Activated T-cell treated with anti-CD3 and anti-CD28 coated beads, Interleukin-2, amount 50 U/mL, for 72 hours (primary cell): ENCODE measurements around the gene COPS6. TPM values are rescaled to one million over a fixed set of nuclear protein-coding genes. Genes with fewer than 3 reads are reported as not detected.

Experiments
- ATAC-seq, 2 donors: fragments of 150-1000 bp; cut with Tn5 transposase; replicated peaks in 1 of 2; 2 replicates each; pipeline ENCODE4 v1.10.0; 2021; ENCODE audit warnings: moderate library complexity in 2 of 2, mild to moderate bottlenecking in 1 of 2
- DNase-seq, 2 donors: peaks; one replicate each; pipeline ENCODE4 v3.0.0; 2021 to 2022; ENCODE audit warnings: mixed read lengths in 1 of 2
- H3K27ac Mint-ChIP-seq: one replicate; pipeline ENCODE4 v1.8.0; 2022; ENCODE audit warnings: mild to moderate bottlenecking, moderate library complexity, mixed read lengths
- H3K27me3 Mint-ChIP-seq: one replicate; pipeline ENCODE4 v1.8.0; 2022; ENCODE audit warnings: low read depth, mixed read lengths
- H3K36me3 Mint-ChIP-seq, 2 donors: one replicate each; pipeline ENCODE4 v1.8.0; 2022; ENCODE audit warnings: mixed read lengths in 2 of 2, mild to moderate bottlenecking in 1 of 2; ENCODE audit not compliant: insufficient read depth in 2 of 2
- H3K4me1 Mint-ChIP-seq: one replicate; pipeline ENCODE4 v1.8.0; 2022; ENCODE audit warnings: low read depth, mixed read lengths
- H3K4me3 Mint-ChIP-seq, 2 donors: one replicate each; pipeline ENCODE4 v1.8.0; 2022; ENCODE audit warnings: mild to moderate bottlenecking in 2 of 2, mixed read lengths in 2 of 2, moderate library complexity in 2 of 2
- H3K9me3 Mint-ChIP-seq, 2 donors: one replicate each; pipeline ENCODE4 v1.8.0; 2022; ENCODE audit warnings: mixed read lengths in 2 of 2
- total RNA-seq, 2 donors: library from RNA; stranded (reverse); gene quantifications; one replicate each; pipeline ENCODE4 v1.2.3, GENCODE V29; 2022

The COPS6 gene
- 10 to 100 TPM; 43.7 to 45.4 TPM for total RNA-seq

DNA sequence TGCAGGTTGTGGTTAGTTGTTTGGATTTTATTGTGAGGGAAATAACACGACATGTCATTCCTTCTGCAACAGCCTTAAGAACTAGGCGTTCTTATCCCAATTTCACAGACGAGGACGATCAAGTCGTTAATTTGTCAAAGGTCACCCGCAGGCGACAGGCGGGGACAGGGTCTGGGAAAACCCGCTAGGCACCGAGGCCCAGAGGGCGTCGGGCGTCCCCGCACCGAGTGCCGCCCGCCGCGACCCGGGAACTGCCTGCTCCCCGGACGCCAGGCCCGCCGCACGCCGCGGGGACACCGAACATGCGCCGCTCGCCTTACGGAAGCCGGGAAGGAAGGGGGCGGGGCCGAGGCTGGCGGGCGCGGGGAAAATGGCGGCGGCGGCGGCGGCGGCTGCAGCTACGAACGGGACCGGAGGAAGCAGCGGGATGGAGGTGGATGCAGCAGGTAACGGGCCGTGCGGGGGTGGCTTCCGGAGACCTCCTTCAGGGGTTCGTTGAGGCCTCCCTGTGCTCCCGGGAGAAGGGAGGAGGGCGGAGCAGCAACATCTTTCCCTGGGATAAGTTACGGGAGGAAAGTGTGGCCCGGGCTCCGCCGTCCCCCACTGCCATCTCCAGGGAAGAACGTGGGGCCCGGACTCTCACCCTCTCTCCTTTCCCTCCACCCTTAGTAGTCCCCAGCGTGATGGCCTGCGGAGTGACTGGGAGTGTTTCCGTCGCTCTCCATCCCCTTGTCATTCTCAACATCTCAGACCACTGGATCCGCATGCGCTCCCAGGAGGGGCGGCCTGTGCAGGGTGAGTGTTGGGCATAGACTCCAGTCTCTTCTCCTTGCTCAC is at the start of gene COPS6:
Gene COPS6, plus strand, starts transcription at position 349 of the 837 bp plus-strand sequence. Its CDS starts 22 bp downstream, at position 371.
- Mint-ChIP-seq H3K4me3 (peak within 1 kb of the TSS; percentile 82 to 91), H3K27ac (peak within 1 kb of the TSS; percentile 94), H3K9me3 (no peaks in the 10 kb centered on the region), H3K4me1 (peaks cover 44% of the 10 kb centered on the region), H3K36me3 (peaks cover 3 to 10% of the 10 kb centered on the region in 2 donors), H3K27me3 (no peaks in the 10 kb centered on the region)
- ATAC-seq (peak; percentile 58 to 81), DNase-seq (peak; percentile 92 to 93)

- Mint-ChIP-seq H3K9me3 (no peaks in the 10 kb centered on the region), H3K27ac (no peak overlapping the region), H3K27me3 (no peaks in the 10 kb centered on the region), H3K4me1 (peaks cover 23% of the 10 kb centered on the region), H3K4me3 (no peak overlapping the region), H3K36me3 (peaks cover 0 to 11% of the 10 kb centered on the region in 2 donors)
- ATAC-seq, result no peak
- DNase-seq, result no peak
These were observed 48.2 kb upstream of the COPS6 start for GRCh38 chr7:100040575-100040974.

GRCh38 chr7:100044718-100045117 is 44.1 kb upstream of the COPS6 start:
- Mint-ChIP-seq H3K4me3 (no peak overlapping the region), H3K9me3 (no peaks in the 10 kb centered on the region), H3K27ac (no peak overlapping the region), H3K36me3 (peaks cover 0 to under 1% of the 10 kb centered on the region in 2 donors), H3K27me3 (no peaks in the 10 kb centered on the region), H3K4me1 (peaks cover 23% of the 10 kb centered on the region)
- ATAC-seq (no peak), DNase-seq (peak in 1 of 2 donors; percentile 14)

DNA sequence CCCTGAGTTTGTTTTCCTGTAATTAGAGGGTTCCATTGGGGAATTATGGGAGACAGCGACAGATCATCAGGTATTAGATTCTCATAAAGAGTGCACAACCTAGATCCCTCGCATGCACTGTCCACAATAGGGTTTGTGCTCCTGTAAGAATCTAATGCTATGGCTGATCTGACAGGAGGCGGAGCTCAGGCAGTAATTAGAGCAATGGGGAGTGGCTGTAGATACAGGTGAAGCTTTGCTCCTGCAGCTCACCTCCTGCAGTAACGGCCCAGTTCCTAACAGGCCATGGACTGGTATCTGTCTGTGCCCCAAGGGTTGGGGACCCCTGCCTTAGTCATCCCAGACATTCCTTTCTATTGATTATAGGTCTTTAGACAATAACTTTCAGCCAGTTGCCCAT is 40.1 kb upstream of the COPS6 start:
- ATAC-seq (no peak), DNase-seq (no peak)
- Mint-ChIP-seq H3K27ac (no peak overlapping the region), H3K9me3 (no peaks in the 10 kb centered on the region), H3K4me1 (peaks cover 21% of the 10 kb centered on the region), H3K36me3 (no peaks in the 10 kb centered on the region), H3K4me3 (peak overlapping the region; percentile 39 to 52), H3K27me3 (no peaks in the 10 kb centered on the region)

DNA sequence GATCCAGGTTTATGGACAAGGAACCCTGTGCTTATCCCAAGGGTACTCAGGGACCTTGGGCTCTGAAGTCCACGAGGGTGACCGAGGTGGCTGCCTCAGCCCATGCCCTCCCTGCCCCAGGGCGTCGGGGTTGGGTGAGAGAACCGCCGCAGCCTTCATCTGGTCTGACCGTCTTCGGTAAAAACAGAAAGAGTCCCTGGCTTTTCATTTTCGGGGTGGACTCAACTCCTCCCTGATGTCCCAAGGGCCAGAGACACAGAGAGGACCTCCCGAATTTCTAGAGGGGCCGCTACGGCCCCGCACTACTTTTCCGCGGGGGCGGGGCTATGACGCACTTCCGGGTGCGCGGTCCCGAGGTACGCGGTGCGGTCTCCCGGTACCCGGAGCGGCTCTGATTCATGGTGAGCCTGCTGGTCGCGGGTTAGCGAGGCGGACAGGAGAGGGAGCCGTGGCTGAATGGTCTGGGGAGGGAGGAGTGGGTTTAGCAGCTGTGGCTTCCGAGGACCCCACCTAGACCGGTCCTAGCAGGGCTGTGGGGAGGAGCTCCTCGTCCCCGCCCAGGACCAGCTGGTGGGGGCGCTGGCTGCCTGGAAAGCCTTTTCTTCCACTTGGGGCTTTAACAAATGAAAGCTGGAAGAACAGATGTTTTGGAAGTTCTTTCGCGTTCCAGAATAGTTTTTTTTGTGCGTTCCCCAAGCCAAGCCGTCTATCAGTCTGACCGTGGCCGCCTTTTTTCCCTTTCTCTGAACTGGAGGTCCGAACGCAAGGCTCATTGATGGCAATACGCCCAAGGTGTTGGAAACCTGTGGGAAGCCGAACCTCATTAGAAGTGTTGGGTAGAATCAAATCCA is 39.1 kb upstream of the COPS6 start, which contains the start of gene ZSCAN21:
Gene ZSCAN21, plus strand, starts transcription at position 334 of the 851 bp plus-strand sequence. CDS start 7,233 bp downstream, outside the sequence.
- H3K4me1 Mint-ChIP-seq, result peaks cover 19% of the 10 kb centered on the region
- ATAC-seq (peak; percentile 97), DNase-seq (peak; percentile 89 to 93)
- no peaks in the 10 kb centered on the region for H3K27me3 Mint-ChIP-seq
- H3K9me3 Mint-ChIP-seq, result no peaks in the 10 kb centered on the region
- no peaks in the 10 kb centered on the region for H3K36me3 Mint-ChIP-seq
- peak within 1 kb of the TSS; percentile 80 to 90 for H3K4me3 Mint-ChIP-seq
- H3K27ac Mint-ChIP-seq, result peak within 1 kb of the TSS; percentile 70

GRCh38 chr7:100051611-100052010 is 37.2 kb upstream of the COPS6 start:
- no peak for ATAC-seq
- peaks cover 16% of the 10 kb centered on the region for H3K4me1 Mint-ChIP-seq
- no peaks in the 10 kb centered on the region for H3K9me3 Mint-ChIP-seq
- DNase-seq, result no peak
- H3K27me3 Mint-ChIP-seq, result no peaks in the 10 kb centered on the region
- H3K27ac Mint-ChIP-seq, result no peak overlapping the region
- no peaks in the 10 kb centered on the region for H3K36me3 Mint-ChIP-seq
- peak overlapping the region; percentile 33 to 52 for H3K4me3 Mint-ChIP-seq

DNA sequence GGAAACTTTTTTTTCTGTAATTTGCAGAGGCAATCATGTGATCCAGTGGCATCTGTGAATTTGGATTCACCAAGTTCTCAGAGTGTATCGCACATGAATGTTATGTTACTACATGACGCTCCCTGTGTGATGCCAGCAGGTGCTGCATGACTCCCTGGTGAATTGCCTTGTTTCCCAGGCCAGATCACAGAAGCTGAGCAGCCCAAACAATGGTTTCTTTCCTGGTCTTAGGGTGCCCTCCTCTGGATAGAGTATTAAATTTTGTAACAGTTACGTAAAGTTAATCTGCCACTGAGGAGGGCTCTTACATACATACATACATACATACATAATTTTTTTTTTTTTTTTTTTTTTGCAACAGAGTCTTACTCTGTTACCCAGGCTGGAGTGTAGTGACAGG is 35.6 kb upstream of the COPS6 start:
- Mint-ChIP-seq H3K36me3 (no peaks in the 10 kb centered on the region), H3K27ac (no peak overlapping the region), H3K4me1 (peaks cover 16% of the 10 kb centered on the region), H3K4me3 (no peak overlapping the region), H3K27me3 (no peaks in the 10 kb centered on the region), H3K9me3 (no peaks in the 10 kb centered on the region)
- ATAC-seq (peak; percentile 29 to 35), DNase-seq (peak; percentile 23 to 38)

DNA sequence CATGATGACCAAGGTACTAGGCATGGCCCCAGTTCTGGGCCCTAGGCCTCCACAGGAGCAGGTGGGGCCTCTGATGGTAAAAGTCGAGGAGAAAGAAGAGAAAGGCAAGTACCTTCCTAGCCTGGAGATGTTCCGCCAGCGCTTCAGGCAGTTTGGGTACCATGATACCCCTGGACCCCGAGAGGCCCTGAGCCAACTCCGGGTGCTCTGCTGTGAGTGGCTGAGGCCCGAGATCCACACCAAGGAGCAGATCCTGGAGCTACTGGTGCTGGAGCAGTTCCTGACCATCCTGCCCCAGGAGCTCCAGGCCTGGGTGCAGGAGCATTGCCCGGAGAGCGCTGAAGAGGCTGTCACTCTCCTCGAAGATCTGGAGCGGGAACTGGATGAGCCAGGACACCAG is 31.8 kb upstream of the COPS6 start:
- no peak for ATAC-seq

GRCh38 chr7:100059251-100059739 is 29.5 kb upstream of the COPS6 start:
- no peaks in the 10 kb centered on the region for H3K27me3 Mint-ChIP-seq
- ATAC-seq, result no peak
- no peak overlapping the region for H3K27ac Mint-ChIP-seq
- H3K9me3 Mint-ChIP-seq, result no peaks in the 10 kb centered on the region
- peaks cover 4 to 5% of the 10 kb centered on the region in 2 donors for H3K36me3 Mint-ChIP-seq
- no peaks in the 10 kb centered on the region for H3K4me1 Mint-ChIP-seq
- H3K4me3 Mint-ChIP-seq, result no peak overlapping the region
- DNase-seq, result no peak

More for the DNA sequence above, 31.8 kb upstream of the COPS6 start:
- peaks cover 2% of the 10 kb centered on the region in 2 donors for H3K36me3 Mint-ChIP-seq
- DNase-seq, result no peak
- no peaks in the 10 kb centered on the region for H3K27me3 Mint-ChIP-seq
- H3K9me3 Mint-ChIP-seq, result no peaks in the 10 kb centered on the region
- H3K4me3 Mint-ChIP-seq, result no peak overlapping the region
- H3K4me1 Mint-ChIP-seq, result no peaks in the 10 kb centered on the region
- no peak overlapping the region for H3K27ac Mint-ChIP-seq

GRCh38 chr7:100061518-100062193 is 27.1 kb upstream of the COPS6 start:
- Mint-ChIP-seq H3K36me3 (peaks cover 4 to 5% of the 10 kb centered on the region in 2 donors), H3K9me3 (no peaks in the 10 kb centered on the region), H3K4me3 (no peak overlapping the region), H3K27ac (no peak overlapping the region), H3K27me3 (no peaks in the 10 kb centered on the region), H3K4me1 (no peaks in the 10 kb centered on the region)
- ATAC-seq (no peak), DNase-seq (no peak)

- H3K9me3 Mint-ChIP-seq, result no peaks in the 10 kb centered on the region
- DNase-seq (no peak), ATAC-seq (no peak)
- H3K36me3 Mint-ChIP-seq, result peaks cover 4 to 5% of the 10 kb centered on the region in 2 donors
- H3K27me3 Mint-ChIP-seq, result no peaks in the 10 kb centered on the region
- no peak overlapping the region for H3K4me3 Mint-ChIP-seq
- H3K4me1 Mint-ChIP-seq, result no peaks in the 10 kb centered on the region
- H3K27ac Mint-ChIP-seq, result peak overlapping the region; percentile 28
These were observed 25.4 kb upstream of the COPS6 start for GRCh38 chr7:100063376-100063775.

DNA sequence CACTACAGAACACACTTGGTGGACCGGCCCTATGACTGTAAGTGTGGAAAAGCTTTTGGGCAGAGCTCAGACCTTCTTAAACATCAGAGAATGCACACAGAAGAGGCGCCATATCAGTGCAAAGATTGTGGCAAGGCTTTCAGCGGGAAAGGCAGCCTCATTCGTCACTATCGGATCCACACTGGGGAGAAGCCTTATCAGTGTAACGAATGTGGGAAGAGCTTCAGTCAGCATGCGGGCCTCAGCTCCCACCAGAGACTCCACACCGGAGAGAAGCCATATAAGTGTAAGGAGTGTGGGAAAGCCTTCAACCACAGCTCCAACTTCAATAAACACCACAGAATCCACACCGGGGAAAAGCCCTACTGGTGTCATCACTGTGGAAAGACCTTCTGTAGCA is 24.6 kb upstream of the COPS6 start:
- Mint-ChIP-seq H3K36me3 (peaks cover 4 to 5% of the 10 kb centered on the region in 2 donors), H3K27me3 (no peaks in the 10 kb centered on the region), H3K4me3 (no peak overlapping the region), H3K27ac (no peak overlapping the region), H3K9me3 (no peaks in the 10 kb centered on the region), H3K4me1 (no peaks in the 10 kb centered on the region)
- ATAC-seq (no peak), DNase-seq (no peak)
